Erythroblast (primary cell): ENCODE data around the gene ARV1.

Experiments used
- GATA1 ChIP-seq: IDR thresholded peaks from 2 replicates; pipeline ENCODE4 v1.6.1; 2011; ENCODE audit warnings: low read depth, mild to moderate bottlenecking, control low read depth, low read length, moderate library complexity
- POLR2A ChIP-seq: IDR thresholded peaks from 2 replicates; pipeline ENCODE4 v1.6.1; 2011; ENCODE audit warnings: mild to moderate bottlenecking, low read length

DNA sequence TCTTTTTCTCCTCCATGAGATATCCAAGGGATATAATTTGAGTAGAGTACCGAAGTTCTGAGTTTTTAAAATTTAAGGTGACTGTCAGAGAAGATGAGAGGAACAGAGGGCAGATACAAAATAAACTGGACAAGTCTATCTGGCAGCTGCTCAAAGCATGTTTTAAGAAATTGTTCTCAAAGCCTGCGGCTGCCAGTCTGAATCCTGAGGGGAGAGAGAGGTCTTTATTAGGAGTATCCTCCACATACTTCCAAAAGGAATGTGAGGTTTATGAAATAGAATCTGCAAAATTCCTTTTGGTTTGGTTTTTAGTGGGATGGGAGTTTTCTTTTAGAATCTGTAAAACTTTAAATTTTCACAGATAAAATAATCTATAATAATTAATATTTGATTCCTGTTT, 41.5 kb upstream of the ARV1 start:
- no peak for TF ChIP-seq POLR2A
- TF ChIP-seq GATA1 = no peak
